Measurements from ENCODE around the gene MXD1. TPM values are rescaled to one million over a fixed set of nuclear protein-coding genes. Genes with fewer than 3 reads are reported as not detected.

MXD1 gene
- total and polyA plus RNA-seq, 9 of the 15 experiments (the other 6 are each of a cell fraction or from before 2014, with no cell fraction given): 6.7 to 35.9 (median 11.0) TPM

GRCh38 chr2:69933839-69934613 is 19.1 kb downstream of the MXD1 start (continued):
- TF ChIP-seq, protein P1, sequence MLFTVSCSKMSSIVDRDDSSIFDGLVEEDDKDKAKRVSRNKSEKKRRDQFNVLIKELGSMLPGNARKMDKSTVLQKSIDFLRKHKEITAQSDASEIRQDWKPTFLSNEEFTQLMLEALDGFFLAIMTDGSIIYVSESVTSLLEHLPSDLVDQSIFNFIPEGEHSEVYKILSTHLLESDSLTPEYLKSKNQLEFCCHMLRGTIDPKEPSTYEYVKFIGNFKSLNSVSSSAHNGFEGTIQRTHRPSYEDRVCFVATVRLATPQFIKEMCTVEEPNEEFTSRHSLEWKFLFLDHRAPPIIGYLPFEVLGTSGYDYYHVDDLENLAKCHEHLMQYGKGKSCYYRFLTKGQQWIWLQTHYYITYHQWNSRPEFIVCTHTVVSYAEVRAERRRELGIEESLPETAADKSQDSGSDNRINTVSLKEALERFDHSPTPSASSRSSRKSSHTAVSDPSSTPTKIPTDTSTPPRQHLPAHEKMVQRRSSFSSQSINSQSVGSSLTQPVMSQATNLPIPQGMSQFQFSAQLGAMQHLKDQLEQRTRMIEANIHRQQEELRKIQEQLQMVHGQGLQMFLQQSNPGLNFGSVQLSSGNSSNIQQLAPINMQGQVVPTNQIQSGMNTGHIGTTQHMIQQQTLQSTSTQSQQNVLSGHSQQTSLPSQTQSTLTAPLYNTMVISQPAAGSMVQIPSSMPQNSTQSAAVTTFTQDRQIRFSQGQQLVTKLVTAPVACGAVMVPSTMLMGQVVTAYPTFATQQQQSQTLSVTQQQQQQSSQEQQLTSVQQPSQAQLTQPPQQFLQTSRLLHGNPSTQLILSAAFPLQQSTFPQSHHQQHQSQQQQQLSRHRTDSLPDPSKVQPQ (CRISPR knock-in tag; IDR thresholded peaks at IDR 0.05; ENCODE audit: borderline replicate concordance): no peak
- peak; percentile 69 for TF ChIP-seq BACH1 (tag; IDR thresholded peaks at IDR 0.05)
- no peak for TF ChIP-seq ZNF444 (CRISPR knock-in tag; IDR thresholded peaks at IDR 0.05)
- TF ChIP-seq ZNF740 (CRISPR knock-in tag; IDR thresholded peaks at IDR 0.05): no peak
- 0 out of 4 replicates have a peak, but pooled peaks of 1 of the 2 experiments have one; percentile 22 for TF ChIP-seq ZNF740 (tag; IDR thresholded peaks at IDR 0.05)
- TF ChIP-seq BRF2 (IDR thresholded peaks at IDR 0.05; ENCODE audit: borderline replicate concordance, insufficient read depth, insufficient read length): no peak
- peak; percentile 88 for TF ChIP-seq ARID1B (IDR thresholded peaks at IDR 0.05)
- peak; percentile 89; the same call in 1 of the 2 replicates for TF ChIP-seq LEF1 (IDR thresholded peaks at IDR 0.05)
- TF ChIP-seq ZBED1 (IDR thresholded peaks at IDR 0.05): no peak
- no peak for TF ChIP-seq NR2C2 (CRISPR knock-in tag; IDR thresholded peaks at IDR 0.05)
- peak; percentile 61; the same call in 1 of the 2 replicates for TF ChIP-seq NR2C2 (tag; IDR thresholded peaks at IDR 0.05)
- no peak for TF ChIP-seq ZNF197 (CRISPR knock-in tag; IDR thresholded peaks at IDR 0.05; ENCODE audit: low read depth)
- TF ChIP-seq PURB (CRISPR knock-in tag; IDR thresholded peaks at IDR 0.05; ENCODE audit: low read depth): no peak
- TF ChIP-seq ZKSCAN1 (IDR thresholded peaks at IDR 0.05; ENCODE audit: low read depth, low read length): no peak
- no peak for TF ChIP-seq ZNF146 (CRISPR knock-in tag; IDR thresholded peaks at IDR 0.05; ENCODE audit: unreplicated experiment)
- no peak for TF ChIP-seq KLF13 (tag; IDR thresholded peaks at IDR 0.05; ENCODE audit: borderline replicate concordance, low read depth)
- TF ChIP-seq, protein P2, sequence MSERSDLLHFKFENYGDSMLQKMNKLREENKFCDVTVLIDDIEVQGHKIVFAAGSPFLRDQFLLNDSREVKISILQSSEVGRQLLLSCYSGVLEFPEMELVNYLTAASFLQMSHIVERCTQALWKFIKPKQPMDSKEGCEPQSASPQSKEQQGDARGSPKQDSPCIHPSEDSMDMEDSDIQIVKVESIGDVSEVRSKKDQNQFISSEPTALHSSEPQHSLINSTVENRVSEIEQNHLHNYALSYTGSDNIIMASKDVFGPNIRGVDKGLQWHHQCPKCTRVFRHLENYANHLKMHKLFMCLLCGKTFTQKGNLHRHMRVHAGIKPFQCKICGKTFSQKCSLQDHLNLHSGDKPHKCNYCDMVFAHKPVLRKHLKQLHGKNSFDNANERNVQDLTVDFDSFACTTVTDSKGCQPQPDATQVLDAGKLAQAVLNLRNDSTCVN (CRISPR knock-in tag; IDR thresholded peaks at IDR 0.05): no peak
- no peak for TF ChIP-seq CAMTA2 (CRISPR knock-in tag; conservative IDR thresholded peaks at IDR 0.05)
- peak; percentile 50 for TF ChIP-seq NCOR1 (IDR thresholded peaks at IDR 0.05)
- TF ChIP-seq JUND (IDR thresholded peaks at IDR 0.05; ENCODE audit: borderline replicate concordance, low read depth, low read length): peak; percentile 83
- peak; percentile 73; the same call in 1 of the 3 replicates for TF ChIP-seq JUND (tag; IDR thresholded peaks at IDR 0.05; ENCODE audit: borderline replicate concordance, low read depth, low read length)
- no peak for TF ChIP-seq ASH1L (IDR thresholded peaks at IDR 0.05; ENCODE audit: borderline replicate concordance, low read depth, partially characterized antibody)
- no peak for TF ChIP-seq ZBTB8A (IDR thresholded peaks at IDR 0.05; ENCODE audit: partially characterized antibody)
- no peak for TF ChIP-seq DNMT1 (IDR thresholded peaks at IDR 0.05)

Data from K562 (cell line).